Activated T-helper 1 cell treated with anti-CD3 and anti-CD28 coated beads, Interleukin-2, amount 50 U/mL, for 16 hours (primary cell): ENCODE measurements around the gene RMND5A.
"Not testable (repeated sequence)": the region's sequence is repeated elsewhere in the genome, so short reads cannot be mapped to it uniquely, and the experiment has no call there.

Experiments
- DNase-seq, 2 donors: peaks; one replicate each; pipeline ENCODE4 v3.0.0-alpha.2; 2020; ENCODE audit warnings: low read depth in 1 of 2, low spot score in 1 of 2

The RMND5A gene

DNA sequence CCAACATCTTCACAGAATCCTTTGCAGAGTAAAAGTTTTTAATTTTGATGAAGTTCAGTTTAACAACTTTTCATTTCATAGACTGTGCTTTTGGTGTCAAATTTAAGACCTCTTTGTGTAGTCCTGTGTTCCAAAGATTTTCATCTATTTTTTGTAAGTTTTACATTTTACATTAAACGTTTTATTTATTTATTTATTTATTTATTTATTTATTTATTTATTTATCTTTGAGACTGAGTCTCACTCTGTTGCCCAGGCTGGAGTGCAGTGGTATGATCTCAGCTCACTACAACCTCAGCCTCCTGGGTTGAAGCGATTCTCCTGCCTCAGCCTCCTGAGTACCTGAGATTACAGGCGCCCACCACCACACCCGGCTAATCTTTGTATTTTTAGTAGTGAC, 12.0 kb upstream of the RMND5A start:
- DNase-seq, result not testable (repeated sequence)

DNA sequence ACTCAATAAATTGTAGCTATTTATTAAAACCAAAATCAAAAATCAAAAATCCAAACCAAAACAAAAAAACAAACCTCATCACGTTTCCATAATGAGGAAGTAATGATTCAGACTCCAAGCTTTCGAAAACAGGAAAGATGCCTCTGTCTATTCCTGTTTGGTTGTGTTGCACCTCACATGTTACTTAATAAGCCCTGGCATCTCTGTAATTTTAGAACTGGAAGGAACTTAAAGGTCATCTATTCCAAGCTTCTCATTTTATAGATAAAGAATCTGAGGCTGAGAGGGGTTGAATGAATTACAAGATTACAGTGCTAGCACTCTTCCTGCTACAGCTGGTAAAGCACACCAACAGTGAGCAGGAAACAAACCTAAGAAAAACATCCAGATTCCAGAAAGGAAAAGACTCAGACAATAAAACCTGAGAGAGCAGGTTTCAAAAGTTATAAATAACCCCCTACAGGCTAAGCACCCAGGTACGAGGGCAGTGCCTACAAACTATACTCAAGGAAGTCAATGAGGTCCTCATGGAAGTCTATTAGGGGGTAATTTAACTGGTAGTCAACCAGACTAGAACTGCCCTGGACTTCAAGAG, 5.4 kb upstream of the RMND5A start:
- DNase-seq, result not testable (repeated sequence)

DNA sequence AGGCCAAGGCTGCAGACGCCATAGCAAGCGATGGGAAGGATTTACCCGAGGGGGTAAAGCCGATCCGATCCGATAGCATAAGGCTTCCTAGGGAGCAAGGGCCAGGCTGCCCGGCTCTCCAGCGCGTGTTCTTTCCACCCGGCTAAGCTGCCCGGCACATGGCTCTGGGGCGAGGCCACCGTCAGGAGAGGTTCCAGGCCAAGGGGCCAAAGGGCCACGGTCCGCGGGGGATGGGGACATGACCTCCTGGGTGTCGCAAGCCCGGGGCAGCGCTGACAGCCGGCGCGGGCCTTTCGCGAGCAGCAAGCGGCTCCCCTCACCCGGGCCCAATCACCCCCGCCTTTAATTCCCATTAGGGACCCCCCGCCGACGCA, 841 bp upstream of the RMND5A start:
- DNase-seq, result not testable (repeated sequence)

DNA sequence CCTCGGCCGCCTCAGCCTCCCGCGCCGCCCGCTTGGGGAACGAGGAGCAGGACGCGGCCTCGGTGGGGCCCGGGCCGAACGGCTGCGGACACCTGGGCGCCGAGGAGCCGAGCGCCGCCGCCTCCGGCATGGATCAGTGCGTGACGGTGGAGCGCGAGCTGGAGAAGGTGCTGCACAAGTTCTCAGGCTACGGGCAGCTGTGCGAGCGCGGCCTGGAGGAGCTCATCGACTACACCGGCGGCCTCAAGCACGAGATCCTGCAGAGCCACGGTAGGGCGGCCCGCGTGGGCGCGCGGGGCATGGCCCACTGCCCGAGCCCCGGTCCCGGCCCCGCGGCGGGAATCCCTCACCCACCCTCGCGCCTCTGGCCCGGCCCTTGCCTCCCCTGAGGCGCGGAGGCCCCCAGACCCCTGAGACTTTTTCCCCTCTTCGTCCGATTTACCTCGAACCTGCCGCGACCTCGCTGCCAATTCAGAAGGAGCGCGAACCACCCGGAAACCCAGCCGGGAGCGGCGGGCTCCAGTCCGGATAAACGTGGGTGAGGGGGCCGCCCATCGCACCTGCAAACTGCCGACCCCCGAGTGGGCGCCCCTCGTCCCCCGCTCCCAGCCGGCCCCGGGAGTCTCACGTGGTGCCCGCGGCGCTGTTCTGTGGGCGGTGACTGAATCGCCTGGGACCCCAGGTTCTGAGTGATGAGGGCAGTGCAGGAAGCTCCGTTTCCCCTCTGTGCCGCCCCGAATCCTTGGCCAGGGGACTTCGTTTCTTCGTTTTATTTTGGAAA, 639 bp downstream of the RMND5A start:
- DNase-seq, result peak; percentile 25 to 26

DNA sequence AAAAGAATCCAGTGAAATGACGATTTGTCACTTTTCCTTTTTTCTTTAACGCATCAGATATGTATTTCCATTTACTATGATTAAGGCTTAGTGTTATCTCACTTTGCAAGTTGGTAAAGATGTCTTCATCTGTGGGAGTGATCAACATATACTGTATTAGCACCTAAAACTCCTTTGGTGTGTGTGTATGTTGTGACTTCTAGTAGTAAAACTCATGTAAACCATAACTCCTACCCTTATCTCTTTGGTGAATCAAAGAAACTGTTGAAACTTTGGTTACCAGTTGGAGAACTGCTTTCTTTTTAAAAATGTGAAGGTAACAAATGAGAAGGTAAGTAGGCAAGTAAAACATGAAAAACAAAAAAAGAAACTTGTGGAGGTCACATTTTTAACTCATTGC, 5.6 kb downstream of the RMND5A start:
- DNase-seq, result not testable (repeated sequence)

DNA sequence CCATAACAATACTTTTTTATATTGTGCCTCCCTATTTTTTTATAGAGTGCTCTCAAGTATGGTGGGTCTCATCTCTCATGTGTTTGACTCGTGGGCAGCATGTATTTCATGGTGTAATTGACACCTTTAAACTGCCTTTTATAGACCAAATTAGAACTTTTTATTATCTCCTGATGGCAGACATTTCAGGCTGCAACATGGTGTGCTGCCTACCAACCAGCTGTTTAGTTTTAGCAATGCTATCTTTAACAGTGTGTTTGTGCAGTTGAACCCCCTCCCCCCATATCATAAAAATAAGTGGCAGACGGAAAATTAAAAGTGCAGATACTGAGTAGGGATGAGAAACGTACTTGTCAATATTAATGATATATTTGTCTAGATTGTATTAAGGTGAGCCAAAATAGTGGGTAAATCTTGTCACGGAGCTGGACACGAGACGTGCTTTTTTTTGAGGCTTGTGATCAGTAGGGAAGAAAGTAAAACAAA, 12.0 kb downstream of the RMND5A start:
- DNase-seq, result not testable (repeated sequence)

DNA sequence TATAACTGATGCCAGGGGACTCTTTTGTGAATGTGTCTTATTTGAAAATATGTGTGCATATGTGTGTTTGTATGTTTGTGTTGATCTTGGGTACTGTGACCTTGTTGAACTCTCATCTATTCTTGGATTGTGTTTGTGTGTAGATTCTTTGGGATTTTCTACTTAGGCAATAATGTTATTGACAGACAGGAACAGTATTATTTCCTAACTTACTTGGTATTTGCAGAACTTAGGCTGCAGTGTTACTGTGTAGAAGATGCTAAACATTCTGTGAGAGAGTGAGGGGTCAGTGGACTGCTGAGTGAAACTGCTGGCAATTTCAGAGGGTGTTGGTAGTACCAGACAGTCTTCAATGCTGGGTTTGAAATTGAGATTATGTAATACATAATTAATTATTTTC, 12.7 kb downstream of the RMND5A start:
- not testable (repeated sequence) for DNase-seq

DNA sequence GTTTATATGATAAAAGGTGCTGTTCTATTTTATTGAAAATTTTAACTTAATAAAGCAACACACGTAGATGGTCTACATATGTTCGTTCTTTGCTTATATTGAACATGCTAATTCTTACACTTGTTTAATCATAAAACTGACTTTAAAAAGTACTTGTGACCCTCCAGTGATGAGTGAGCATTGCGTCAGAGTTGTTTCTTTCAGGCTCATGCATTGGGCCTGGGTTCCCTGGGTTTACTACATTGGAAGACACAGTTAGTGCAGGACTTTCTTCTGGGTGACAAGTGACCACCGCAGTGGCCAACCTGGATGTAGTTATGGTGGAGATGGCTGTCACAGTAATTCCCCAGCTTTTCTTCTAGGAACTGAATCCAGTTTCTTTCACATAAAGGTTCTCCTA, 13.4 kb downstream of the RMND5A start:
- DNase-seq, result not testable (repeated sequence)

DNA sequence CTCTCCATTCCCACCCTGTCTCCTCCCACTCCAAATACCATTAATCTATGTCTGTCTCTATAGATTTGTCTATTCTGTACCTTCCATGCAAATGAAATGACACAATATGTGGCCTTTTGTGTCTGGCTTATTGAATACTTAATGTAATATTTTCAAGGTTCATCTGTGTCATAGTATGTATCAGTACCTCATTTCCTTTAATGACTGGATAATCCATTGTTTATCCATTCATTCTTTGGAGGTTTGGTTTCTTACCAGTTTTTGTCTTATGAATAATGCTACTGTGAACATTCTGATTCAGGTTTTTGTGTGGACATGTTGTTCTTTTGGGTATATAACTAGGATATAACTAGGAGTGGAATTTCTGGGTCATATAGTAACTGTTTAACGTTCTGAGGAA, 14.8 kb downstream of the RMND5A start:
- DNase-seq, result not testable (repeated sequence)

DNA sequence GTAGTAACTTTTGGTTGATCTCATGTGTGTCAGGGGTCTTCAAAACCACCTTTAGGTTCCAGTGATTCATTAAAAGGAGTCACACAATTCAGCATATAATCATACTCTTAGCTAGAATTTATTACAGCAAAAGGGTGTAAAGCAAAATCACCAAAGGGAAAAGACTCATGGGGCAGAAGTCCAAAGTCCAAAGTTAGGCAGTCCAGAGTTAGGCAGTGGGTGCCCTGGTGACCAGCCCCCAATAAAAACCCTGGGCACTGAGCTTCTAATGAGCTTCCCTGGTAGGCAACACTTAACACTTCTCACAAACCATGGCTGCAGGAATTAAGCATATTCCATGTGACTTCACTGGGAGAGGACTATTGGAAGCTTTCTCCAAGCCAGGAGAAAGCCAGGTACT, 19.4 kb downstream of the RMND5A start:
- DNase-seq, result not testable (repeated sequence)

DNA sequence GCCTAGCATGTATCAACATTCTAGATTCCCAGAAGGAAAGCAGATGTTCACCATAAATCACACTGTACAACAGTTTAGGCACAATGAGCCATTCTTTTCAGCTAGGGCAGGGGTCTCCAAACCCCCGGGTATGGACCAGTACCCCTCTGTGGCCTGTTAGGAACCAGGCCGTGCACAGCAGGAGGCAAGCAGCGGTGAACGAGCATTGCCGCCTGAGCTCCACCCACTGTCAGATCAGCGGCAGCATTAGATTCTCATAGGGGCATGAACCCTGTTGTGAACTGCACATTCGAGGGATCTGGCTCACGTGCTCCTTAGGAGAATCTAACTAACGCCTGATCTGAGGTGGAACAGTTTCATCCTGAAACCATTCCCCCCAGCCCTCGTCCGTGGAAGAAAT, 19.8 kb downstream of the RMND5A start:
- DNase-seq, result not testable (repeated sequence)

DNA sequence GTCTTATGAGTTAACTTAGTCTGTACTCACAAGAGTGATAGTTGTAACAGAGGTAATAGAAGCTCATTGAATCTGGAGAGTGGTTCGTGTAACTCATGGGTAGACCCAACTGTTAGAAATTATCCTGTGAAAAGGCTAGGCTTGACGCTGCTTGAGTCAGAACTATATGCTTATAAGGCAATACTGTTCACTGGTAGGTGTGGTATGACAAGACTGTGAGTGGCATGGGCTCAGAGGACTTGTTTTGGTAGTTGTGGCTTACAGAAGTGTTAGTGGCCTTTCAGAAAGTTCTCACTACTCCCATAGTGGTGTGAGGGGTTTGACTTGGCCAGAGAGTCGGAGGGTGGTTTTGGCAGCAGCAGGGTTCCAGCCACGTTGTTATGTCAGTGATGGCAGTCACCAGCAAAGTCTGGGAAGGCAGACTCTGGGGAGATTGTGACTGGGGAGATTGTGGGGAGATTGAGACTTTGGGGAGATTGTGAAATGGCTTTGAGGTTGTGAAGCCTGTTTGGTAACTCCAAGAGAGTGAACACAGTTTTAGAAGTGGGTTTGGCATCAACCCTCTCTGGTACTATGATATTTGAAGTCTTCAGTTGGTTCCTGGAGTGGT, 21.9 kb downstream of the RMND5A start:
- DNase-seq, result not testable (repeated sequence)

DNA sequence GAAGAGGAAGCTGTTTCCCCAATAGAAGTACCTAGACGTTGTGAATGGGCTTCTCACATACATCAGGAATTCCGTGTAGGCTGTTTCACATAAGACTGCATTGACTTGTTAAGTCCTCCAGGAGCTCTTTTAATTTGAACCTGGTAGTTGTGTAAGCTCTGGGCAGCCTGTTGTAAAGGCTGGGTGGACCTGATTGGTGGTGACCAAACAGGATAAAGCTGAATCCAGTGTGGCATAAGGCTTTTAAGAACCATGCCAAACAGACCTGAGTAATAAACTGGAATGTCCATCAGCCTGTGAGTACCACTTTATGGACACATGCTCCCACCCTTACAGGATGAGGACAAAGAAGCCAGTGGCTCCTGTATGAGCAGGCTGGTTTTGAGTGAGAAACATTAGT, 24.1 kb downstream of the RMND5A start:
- no peak for DNase-seq

DNA sequence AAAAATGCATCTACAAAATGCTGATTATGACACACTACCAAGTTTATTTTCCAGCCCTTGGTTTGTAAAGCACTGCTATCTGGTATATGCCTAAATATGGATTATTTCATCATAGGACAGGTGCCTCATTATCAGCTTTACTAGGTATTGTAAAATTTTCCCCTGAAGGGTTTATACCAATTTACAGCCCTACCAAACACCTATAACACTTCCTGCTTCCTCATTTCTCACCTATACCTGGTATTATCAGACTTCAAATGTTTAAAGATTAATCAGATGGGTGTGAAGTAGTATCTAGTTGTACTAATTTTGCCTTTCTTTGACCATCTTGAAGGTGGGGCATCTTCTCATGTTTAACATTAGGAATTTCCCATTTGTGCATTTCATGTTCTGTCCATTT, 26.8 kb downstream of the RMND5A start:
- DNase-seq, result no peak

DNA sequence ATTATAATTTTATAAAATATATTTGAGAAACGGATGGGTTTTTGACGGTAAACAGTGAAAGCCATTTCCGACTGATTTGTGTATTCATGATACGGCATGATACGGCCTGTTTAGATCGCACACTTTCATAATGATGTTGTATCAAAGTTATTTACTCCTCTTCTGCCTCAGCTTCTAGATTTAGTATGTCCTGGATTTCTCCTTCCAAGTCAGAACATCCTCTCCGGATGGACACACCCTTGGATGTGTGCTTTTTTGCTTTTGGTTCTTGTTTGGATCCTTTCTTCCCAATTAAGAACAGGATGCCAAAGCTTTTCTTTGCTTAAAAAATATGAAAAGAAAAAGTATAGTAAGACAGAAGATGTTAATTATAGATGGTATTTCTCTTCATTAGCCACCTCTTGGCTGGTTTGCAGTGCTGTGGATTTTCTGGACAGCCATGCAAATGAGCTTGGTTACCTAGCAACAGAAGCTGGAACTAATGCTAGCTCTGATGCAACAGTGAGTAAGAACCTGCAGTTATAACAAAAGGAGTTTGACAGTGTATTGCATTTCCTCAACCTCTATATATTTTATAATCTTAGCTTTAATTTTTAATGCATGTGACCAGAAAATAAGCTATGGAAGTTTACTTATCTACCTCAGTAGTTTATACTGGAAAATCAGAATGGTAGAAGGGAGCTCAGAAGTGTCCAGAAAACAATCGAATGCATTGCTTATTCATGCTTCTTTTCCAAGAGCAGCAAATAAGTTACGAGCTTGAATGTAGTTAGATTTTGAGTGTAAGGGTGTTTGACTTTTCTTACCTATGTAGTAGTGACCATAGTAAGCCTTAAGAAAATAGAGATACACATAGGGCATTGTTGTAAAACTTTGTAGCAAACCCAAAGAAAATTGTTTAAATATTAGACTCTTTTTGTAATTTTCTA, 27.9 kb downstream of the RMND5A start:
- no peak for DNase-seq

DNA sequence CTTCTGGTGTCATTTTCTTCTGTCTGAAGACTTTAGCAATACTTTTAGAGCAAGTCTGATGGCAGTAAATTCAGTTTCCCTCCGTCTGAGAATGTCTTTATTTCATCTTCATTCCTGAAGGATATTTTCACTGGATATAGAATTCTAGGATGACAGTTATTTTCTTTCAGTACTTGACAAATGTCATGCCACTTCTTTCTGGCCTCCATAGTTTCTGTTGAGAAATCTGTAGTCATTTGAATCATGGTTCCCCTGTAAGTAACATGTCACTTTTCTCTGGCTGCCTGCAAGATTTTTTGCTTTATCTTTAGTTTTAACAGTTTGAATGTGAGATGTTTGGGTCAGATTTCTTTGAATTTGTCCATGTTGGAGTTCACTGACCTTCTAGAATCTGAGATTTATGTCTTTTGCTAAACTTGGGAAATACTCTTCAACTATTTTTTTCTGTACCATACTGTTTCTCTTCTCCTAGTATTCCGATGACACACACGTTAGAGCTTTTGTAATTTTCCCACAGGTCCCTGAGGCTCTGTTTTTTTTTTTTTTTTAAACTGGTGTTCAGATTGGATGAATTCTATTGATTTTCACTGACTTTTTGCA, 30.2 kb downstream of the RMND5A start:
- DNase-seq, result no peak

DNA sequence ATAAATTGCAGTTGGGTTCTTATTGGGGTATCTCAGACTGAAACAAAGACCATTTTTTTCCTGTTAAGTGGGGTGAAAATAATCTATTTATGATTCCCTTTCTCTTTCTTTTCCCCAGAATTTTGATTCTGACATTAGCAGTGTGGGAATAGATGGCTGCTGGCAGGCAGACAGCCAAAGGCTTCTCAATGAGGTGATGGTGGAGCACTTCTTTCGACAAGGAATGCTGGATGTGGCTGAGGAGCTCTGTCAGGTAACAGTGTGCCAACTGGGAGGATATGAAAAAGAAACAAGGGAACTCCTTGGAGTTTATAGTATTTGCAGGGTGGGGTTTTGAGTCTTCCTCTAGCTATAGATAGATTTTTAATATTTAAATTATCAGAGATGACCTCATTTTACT, 31.7 kb downstream of the RMND5A start:
- DNase-seq, result no peak

DNA sequence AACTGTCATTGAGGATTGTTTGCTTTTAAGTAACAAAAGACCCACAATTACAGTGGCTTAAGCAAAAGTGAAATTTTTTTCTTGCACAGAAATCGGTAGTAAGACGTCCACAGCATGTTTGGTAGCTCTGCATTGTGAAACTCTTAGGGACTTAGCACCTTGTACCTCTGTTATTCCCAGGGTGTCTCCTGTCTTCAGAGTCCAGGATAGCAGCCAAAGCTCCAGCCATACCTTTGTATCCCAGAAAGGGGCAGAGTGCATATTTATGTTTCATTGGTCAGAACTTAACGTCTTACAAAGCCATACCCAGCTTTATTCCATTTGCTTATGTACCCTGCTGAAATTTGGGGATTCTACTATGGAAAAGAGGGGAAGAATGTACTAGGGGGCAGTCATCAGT, 32.8 kb downstream of the RMND5A start:
- DNase-seq, result no peak

DNA sequence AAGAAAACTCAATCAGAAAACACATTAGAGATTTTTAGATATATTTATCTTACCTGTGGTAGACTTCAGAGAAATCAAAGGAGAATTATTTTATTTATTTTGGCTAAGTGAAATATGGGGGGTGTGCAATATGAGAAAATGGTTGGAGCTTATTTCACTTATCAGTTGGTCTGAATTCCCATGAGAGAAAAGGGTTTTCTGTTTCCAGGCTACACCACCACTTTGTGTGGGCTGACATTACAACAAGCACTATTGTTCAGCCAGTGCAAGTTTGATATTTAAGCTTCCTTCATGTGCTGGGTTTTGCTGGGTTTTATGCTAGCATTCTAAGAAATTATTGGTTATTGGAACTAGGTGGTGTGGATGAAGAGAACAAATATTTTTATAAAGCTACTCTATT, 33.5 kb downstream of the RMND5A start:
- no peak for DNase-seq

DNA sequence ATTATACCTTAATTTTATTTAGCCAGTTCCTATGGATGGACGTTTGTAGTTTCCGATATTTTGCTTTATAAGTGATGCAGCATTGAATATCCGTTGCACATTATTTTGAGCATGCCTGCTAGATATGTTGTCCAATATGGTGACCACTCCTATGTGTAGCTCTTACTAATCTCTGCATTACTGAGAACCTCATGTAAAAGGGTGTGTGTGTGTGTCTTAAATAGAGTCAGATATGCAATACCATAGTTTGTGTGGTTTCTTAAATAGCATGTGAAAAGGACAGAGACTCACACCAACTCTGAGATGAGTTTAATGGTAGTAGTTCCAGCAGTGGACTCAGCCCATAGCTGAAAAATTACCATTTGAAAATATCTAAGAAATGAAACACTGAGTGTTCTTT, 38.3 kb downstream of the RMND5A start:
- DNase-seq, result no peak

DNA sequence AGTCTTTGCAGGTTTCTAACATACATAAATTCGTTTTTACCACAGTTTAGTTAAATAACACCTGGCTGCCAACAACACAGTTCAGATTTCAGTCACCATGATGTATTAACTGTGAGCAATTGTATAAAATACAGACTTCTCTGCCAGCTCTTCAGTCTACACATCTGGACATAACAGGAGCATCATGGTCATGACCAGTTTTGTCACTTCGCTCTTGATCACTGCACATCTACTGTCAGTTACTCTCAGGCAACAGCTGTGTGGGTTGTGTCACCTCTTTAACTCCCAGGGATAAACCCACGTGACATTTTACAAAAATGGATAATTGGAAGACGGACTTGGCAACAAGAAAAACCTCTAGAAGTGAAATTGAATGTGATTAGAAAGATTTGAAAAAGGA, 40.3 kb downstream of the RMND5A start:
- no peak for DNase-seq
